ENCODE data around the gene PCK2.

GRCh38 chr14:24055971-24056799 lies 37.9 kb upstream of the PCK2 start:
- no peak for TF ChIP-seq POLR2A (IDR thresholded peaks at IDR 0.05; ENCODE audit: low read depth, low read length)
- TF ChIP-seq POLR2AphosphoS5 (IDR thresholded peaks at IDR 0.05; ENCODE audit: low read depth, low read length) = no peak
- no peak for TF ChIP-seq TAF1 (IDR thresholded peaks at IDR 0.05; ENCODE audit: borderline replicate concordance, low read depth, low read length)

Data from GM12892 (cell line).